Lower leg skin (tissue), 4 donors: ENCODE results near the gene HS2ST1. TPM values are rescaled to one million over a fixed set of nuclear protein-coding genes. Genes with fewer than 3 reads are reported as not detected.

Experiments used
- DNase-seq, 2 donors: peaks; one replicate each; pipeline ENCODE4 v3.0.0-alpha.2; 2019; ENCODE audit warnings: low spot score in 2 of 2
- H3K4me3 ChIP-seq: fragments of 200-600 bp; sonication (generic); 2 replicates; pipeline ENCODE4 v1.5.1; 2017; ENCODE audit warnings: mild to moderate bottlenecking, low read depth; ENCODE audit not compliant: poor library complexity, severe bottlenecking
- POLR2A ChIP-seq, 2 donors: fragments of 450-650 bp; IDR thresholded peaks; one replicate each; pipeline ENCODE4 v1.6.1; 2016 to 2017; ENCODE audit warnings: antibody characterized with exemption in 2 of 2, mild to moderate bottlenecking in 1 of 2, moderate library complexity in 1 of 2
- WGBS, 2 donors: methylation state at CpG; one replicate each; pipeline ENCODE4 v1.1.5; 2018; 5-methylcytosine and 5-hydroxymethylcytosine counted together
- intact Hi-C: fragments of 100-400 bp; cut with DNase I; formaldehyde crosslinking; loops from one replicate; pipeline ENCODE4 v1.15.0; 2023; ENCODE audit warnings: low total_unique reads
- total RNA-seq, 4 donors: library from RNA; depleted of rRNA; stranded (reverse); fragments of >200 nt; gene quantifications; one replicate each; pipeline ENCODE4 v1.1.0, GENCODE V29; 2016
- TF ChIP-seq, protein P1 (sequence below), 3 donors: fragments of 450-650 bp; IDR thresholded peaks; one replicate each; pipeline ENCODE4 v1.5.1; 2016; ENCODE audit warnings: antibody characterized with exemption in 3 of 3, mild to moderate bottlenecking in 3 of 3, moderate library complexity in 2 of 3

The HS2ST1 gene
- total RNA-seq, 4 donors from 2014 or later: 9.0 to 11.8 (median 10.7) TPM

DNA sequence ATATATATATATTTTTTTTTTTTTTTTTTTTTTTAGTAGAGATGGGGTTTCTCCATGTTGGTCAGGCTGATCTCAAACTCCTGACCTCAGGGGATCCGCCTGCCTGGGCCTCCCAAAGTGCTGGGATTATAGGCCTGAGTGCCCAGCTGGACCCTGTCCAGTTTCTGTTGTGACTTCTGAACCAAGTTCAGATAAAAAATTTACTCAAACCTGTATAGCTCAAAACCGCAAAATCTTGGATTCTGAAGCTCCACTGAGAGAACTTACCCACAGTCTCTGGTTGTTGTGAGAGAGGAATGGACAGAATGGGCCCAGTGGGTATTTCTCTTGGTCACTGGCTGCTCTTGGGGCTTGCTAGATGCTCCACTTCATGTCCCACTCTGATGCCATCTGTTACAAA, 76.4 kb downstream of the HS2ST1 start:
- 94 to 96% methylated on average over 2 of the region's 2 CpGs for WGBS, 2 donors
- no peak for TF ChIP-seq POLR2A (IDR thresholded peaks at IDR 0.05)
- TF ChIP-seq, protein P1, sequence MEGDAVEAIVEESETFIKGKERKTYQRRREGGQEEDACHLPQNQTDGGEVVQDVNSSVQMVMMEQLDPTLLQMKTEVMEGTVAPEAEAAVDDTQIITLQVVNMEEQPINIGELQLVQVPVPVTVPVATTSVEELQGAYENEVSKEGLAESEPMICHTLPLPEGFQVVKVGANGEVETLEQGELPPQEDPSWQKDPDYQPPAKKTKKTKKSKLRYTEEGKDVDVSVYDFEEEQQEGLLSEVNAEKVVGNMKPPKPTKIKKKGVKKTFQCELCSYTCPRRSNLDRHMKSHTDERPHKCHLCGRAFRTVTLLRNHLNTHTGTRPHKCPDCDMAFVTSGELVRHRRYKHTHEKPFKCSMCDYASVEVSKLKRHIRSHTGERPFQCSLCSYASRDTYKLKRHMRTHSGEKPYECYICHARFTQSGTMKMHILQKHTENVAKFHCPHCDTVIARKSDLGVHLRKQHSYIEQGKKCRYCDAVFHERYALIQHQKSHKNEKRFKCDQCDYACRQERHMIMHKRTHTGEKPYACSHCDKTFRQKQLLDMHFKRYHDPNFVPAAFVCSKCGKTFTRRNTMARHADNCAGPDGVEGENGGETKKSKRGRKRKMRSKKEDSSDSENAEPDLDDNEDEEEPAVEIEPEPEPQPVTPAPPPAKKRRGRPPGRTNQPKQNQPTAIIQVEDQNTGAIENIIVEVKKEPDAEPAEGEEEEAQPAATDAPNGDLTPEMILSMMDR (IDR thresholded peaks at IDR 0.05): no peak
- intact Hi-C loops: no loop called here
- no peak overlapping the region for H3K4me3 ChIP-seq
- no peak for DNase-seq

DNA sequence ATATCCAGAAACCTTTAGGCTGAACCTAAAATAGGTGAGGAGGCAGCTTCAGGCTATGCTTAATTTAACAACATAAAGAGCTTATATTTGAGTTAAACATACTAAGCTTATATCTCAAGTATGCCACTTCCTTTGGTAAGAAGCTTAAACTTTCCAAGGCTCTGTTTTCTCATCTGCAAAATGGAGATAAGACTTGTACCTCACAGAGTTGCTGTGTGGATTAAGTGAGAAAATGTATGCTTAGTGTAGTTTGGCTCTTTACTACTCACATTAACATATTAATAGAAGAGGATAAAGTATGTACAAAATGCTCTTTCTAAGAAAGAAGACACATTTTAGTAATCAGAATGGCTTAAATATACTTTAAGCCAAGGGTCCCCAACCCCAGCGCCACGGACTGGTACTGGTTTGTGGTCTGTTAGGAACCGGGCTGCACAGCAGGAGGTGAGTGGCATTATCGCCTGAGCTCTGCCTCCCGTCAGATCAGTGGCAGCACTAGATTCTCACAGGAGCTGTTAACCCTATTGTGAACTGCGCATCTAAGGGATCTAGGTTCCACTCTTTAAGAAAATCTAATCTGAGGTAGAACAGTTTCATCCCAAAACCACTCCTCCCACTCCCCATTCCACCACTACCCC, 77.2 kb downstream of the HS2ST1 start:
- intact Hi-C loops: no loop called here
- no peak overlapping the region for H3K4me3 ChIP-seq
- TF ChIP-seq, protein P1 (IDR thresholded peaks at IDR 0.05): no peak
- TF ChIP-seq POLR2A (IDR thresholded peaks at IDR 0.05): no peak
- no peak for DNase-seq
- 89 to 93% methylated on average over 6 of the region's 6 CpGs for WGBS, 2 donors

GRCh38 chr1:86992861-86993260, 78.4 kb downstream of the HS2ST1 start:
- WGBS, 2 donors: 41 to 64% methylated on average over 2 of the region's 2 CpGs
- DNase-seq: no peak
- no peak for TF ChIP-seq POLR2A (IDR thresholded peaks at IDR 0.05)
- TF ChIP-seq, protein P1 (IDR thresholded peaks at IDR 0.05): no peak

GRCh38 chr1:86993269-86993985, 79.0 kb downstream of the HS2ST1 start:
- intact Hi-C loops: no loop called here
- WGBS, 2 donors: 92 to 93% methylated on average over 4 of the region's 4 CpGs
- H3K4me3 ChIP-seq: no peak overlapping the region
- no peak for TF ChIP-seq POLR2A (IDR thresholded peaks at IDR 0.05)
- TF ChIP-seq, protein P1 (IDR thresholded peaks at IDR 0.05): no peak
- DNase-seq: no peak

More at GRCh38 chr1:86992861-86993260, 78.4 kb downstream of the HS2ST1 start:
- H3K4me3 ChIP-seq: no peak overlapping the region
- intact Hi-C loops: no loop called here

DNA sequence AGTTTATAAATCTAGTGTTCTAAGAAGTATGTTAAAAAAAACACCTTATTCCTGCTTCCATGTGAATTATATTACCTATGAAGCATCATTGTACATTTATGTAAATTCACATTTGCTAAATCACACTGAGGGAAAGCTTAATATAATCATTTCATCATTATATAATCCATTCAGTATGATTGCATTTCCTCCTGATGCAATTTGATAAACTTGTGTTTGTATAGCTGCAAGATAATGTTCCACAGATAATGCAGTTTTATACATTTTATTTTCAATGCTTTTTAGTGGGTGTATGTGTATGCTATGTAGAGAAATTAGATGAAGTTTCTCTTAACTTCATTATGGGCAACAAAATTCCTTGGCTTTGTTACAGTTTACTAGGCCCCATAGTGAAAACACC, 79.6 kb downstream of the HS2ST1 start:
- intact Hi-C loops: no loop called here
- no peak for DNase-seq
- no peak overlapping the region for H3K4me3 ChIP-seq
- no peak for TF ChIP-seq POLR2A (IDR thresholded peaks at IDR 0.05)
- TF ChIP-seq, protein P1 (IDR thresholded peaks at IDR 0.05): no peak
